ENCODE measurements around the gene CHST11. TPM values are rescaled to one million over a fixed set of nuclear protein-coding genes. Genes with fewer than 3 reads are reported as not detected.

The CHST11 gene
- total RNA-seq, 1 donor from 2014 or later: 7.7 TPM

GRCh38 chr12:104514092-104514810 is 57.5 kb downstream of the CHST11 start:
- Histone ChIP-seq H3K4me3 (no peak overlapping the region), H3K36me3 (no peaks in the 10 kb centered on the region), H2AFZ (replicated peaks) (no peak overlapping the region), H3K4me1 (peaks cover 18% of the 10 kb centered on the region), H3K9me3 (ENCODE audit: low read depth) (no peaks in the 10 kb centered on the region), H3K9ac (no peak overlapping the region), H3K4me2 (no peak overlapping the region), H3F3A (ENCODE audit: low read depth) (no peaks in the 10 kb centered on the region), H3K79me2 (ENCODE audit: low read depth) (peaks cover 18% of the 10 kb centered on the region), H3K27ac (no peak overlapping the region), H3K27me3 (no peaks in the 10 kb centered on the region), H4K20me1 (ENCODE audit: low read depth) (peaks cover 33% of the 10 kb centered on the region)
- Mint-ChIP-seq H3K4me1 (peaks cover 21% of the 10 kb centered on the region), H3K36me3 (no peaks in the 10 kb centered on the region), H3K4me3 (peak overlapping the region; percentile 25), H3K27me3 (ENCODE audit: insufficient read depth, low read depth) (no peaks in the 10 kb centered on the region), H3K9me3 (no peaks in the 10 kb centered on the region), H3K27ac (no peak overlapping the region)
- no peak for DNase-seq (ENCODE audit: low spot score)
- TF ChIP-seq CTCF (IDR thresholded peaks at IDR 0.05): no peak
- TF ChIP-seq EZH2 (IDR thresholded peaks at IDR 0.05): no peak
- no peak for TF ChIP-seq EZH2phosphoT487 (IDR thresholded peaks at IDR 0.05)

DNA sequence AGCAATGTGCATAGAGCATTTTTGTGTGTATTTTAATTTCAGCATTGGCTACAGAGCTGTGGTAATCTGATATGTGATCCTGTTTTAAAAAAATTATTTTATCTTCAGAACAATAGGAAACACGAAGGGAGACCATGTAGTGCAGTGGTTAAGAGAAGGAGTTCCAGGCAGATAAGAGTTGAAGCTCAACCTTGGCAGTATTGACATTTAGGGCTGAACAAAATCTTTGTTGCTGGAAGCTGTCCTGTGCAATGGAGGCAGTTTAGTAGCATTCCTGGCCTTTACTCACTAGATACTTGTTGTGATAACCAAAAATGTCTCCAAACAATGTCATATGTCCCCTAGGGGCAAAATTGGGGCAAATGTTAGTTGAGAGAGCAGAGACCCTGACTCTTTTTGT is 59.2 kb downstream of the CHST11 start:
- Mint-ChIP-seq H3K27ac (no peak overlapping the region), H3K4me3 (no peak overlapping the region)

DNA sequence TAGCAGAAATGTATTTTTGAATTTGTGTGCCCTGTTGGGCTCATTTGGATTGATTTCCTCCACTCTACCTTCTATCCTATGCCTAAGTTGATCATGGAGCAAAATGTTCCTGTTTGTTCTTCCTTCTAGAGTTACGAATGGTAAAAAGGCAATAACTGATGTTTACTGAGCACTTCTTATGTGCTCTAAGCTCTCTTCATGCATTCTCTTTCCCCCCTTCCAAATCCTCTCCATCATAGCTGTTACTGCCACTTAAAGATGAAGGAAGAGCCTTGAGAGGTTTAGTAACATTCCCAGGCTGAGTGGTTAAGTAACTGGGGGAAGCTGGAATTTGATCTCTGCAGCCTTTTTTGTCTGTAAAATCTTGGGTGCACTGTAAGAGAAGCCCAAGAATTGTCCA is 60.1 kb downstream of the CHST11 start:
- Mint-ChIP-seq H3K27me3 (ENCODE audit: insufficient read depth, low read depth) (no peaks in the 10 kb centered on the region), H3K4me1 (peaks cover 47% of the 10 kb centered on the region), H3K9me3 (no peaks in the 10 kb centered on the region), H3K27ac (no peak overlapping the region), H3K4me3 (no peak overlapping the region), H3K36me3 (no peaks in the 10 kb centered on the region)
- H3K9ac ChIP-seq: no peak overlapping the region
- H3K4me2 ChIP-seq: no peak overlapping the region
- H3K27ac ChIP-seq: no peak overlapping the region
- H3K36me3 ChIP-seq: no peaks in the 10 kb centered on the region
- H3K4me3 ChIP-seq: no peak overlapping the region
- no peaks in the 10 kb centered on the region for H3K27me3 ChIP-seq
- peaks cover 40% of the 10 kb centered on the region for H4K20me1 ChIP-seq (ENCODE audit: low read depth)
- DNase-seq (ENCODE audit: low spot score): no peak
- H3K4me1 ChIP-seq: peaks cover 24% of the 10 kb centered on the region
- no peaks in the 10 kb centered on the region for H3K9me3 ChIP-seq (ENCODE audit: low read depth)
- TF ChIP-seq EZH2phosphoT487 (IDR thresholded peaks at IDR 0.05): no peak
- no peak for TF ChIP-seq CTCF (IDR thresholded peaks at IDR 0.05)
- no peak for TF ChIP-seq EZH2 (IDR thresholded peaks at IDR 0.05)
- H3K79me2 ChIP-seq (ENCODE audit: low read depth): peaks cover 23% of the 10 kb centered on the region
- no peaks in the 10 kb centered on the region for H3F3A ChIP-seq (ENCODE audit: low read depth)
- no peak overlapping the region for H2AFZ ChIP-seq (replicated peaks)

More for the DNA sequence above, 59.2 kb downstream of the CHST11 start:
- no peak for DNase-seq (ENCODE audit: low spot score)
- no peaks in the 10 kb centered on the region for H3K9me3 Mint-ChIP-seq
- Histone ChIP-seq H3K9me3 (ENCODE audit: low read depth) (no peaks in the 10 kb centered on the region), H3K79me2 (ENCODE audit: low read depth) (peaks cover 23% of the 10 kb centered on the region), H3K9ac (no peak overlapping the region), H2AFZ (replicated peaks) (no peak overlapping the region), H3K4me2 (no peak overlapping the region), H4K20me1 (ENCODE audit: low read depth) (peaks cover 46% of the 10 kb centered on the region), H3K4me3 (no peak overlapping the region), H3K27ac (no peak overlapping the region), H3F3A (ENCODE audit: low read depth) (no peaks in the 10 kb centered on the region), H3K36me3 (no peaks in the 10 kb centered on the region), H3K4me1 (peaks cover 24% of the 10 kb centered on the region), H3K27me3 (no peaks in the 10 kb centered on the region)
- H3K36me3 Mint-ChIP-seq: no peaks in the 10 kb centered on the region
- H3K4me1 Mint-ChIP-seq: peaks cover 38% of the 10 kb centered on the region
- TF ChIP-seq CTCF (IDR thresholded peaks at IDR 0.05): no peak
- no peak for TF ChIP-seq EZH2 (IDR thresholded peaks at IDR 0.05)
- TF ChIP-seq EZH2phosphoT487 (IDR thresholded peaks at IDR 0.05): no peak
- H3K27me3 Mint-ChIP-seq (ENCODE audit: insufficient read depth, low read depth): no peaks in the 10 kb centered on the region

Data from neural progenitor cell (in vitro differentiated cells).